Measurements from ENCODE around the gene GJD2.

DNA sequence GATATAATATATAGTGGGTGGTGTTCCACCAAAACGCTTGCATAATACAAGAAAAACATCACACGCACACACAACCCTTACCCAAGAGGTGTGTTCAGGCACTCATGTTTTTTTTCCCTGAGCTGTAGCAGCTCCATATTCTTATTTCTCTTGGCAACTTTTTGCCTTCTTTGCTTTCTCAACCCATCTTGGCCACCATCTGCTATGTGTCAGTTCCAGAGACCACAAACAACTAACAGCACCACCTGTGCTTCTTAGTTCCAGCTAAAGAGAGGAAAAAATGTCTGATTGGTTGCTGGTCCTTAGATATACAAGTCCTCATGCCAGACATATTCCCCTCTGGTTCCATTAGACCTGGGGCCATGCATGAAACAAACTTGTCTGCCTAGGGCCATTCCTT lies 28.6 kb upstream of the GJD2 start:
- TF ChIP-seq POLR2A (IDR thresholded peaks at IDR 0.05): no peak
- TF ChIP-seq, protein P1, sequence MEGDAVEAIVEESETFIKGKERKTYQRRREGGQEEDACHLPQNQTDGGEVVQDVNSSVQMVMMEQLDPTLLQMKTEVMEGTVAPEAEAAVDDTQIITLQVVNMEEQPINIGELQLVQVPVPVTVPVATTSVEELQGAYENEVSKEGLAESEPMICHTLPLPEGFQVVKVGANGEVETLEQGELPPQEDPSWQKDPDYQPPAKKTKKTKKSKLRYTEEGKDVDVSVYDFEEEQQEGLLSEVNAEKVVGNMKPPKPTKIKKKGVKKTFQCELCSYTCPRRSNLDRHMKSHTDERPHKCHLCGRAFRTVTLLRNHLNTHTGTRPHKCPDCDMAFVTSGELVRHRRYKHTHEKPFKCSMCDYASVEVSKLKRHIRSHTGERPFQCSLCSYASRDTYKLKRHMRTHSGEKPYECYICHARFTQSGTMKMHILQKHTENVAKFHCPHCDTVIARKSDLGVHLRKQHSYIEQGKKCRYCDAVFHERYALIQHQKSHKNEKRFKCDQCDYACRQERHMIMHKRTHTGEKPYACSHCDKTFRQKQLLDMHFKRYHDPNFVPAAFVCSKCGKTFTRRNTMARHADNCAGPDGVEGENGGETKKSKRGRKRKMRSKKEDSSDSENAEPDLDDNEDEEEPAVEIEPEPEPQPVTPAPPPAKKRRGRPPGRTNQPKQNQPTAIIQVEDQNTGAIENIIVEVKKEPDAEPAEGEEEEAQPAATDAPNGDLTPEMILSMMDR (IDR thresholded peaks at IDR 0.05): no peak

All from adrenal gland (tissue), 5 donors.